HG03442 (cell line): ENCODE results near the gene SLC17A2.

Experiments used
- ATAC-seq: cut with Tn5 transposase; IDR thresholded peaks from one replicate; pipeline ENCODE4 v1.9.1; 2021; ENCODE audit warnings: mild to moderate bottlenecking, moderate library complexity; ENCODE audit not compliant: unreplicated experiment

The SLC17A2 gene

DNA sequence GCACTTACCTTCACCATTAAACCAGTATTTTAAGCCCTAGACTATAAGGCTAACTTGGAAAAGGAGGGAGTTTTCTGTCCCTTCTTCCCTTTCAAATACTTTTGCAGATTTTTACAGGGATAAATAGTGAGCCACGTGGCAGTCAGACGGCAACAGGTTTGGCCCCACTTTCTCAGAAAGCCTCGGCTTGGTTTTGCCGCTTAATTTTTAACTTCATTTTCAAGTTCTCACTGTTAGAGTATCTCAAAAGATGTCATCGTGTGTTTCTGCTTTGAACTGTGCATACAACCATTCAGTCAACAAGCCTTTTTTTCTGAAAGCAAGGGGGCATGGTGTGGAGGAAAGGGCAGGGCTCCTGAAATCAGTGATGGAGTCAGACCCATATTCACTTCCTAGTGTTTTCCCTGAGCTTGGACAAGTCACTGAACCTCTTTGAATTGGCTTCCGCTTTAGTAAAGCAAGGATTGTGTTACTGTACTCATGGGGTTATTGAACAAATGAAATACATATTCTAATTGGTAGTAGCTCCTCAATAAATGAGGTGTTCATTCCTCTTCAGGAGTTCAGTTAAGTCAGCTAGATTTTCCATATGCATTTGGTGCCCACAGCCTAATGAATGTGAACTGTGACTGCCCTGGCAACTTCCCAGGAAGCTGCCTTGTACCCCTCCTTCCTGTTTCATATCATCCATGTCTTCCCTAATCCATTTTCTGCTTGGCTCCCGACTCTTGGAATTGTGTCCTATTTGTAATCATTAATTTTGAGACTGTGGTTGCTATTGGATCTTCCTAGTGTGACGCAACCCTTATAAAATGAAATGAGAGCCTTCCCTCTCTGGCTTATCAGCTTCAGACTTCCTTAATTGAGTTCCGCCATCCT lies at the start of gene SLC17A2:
Gene SLC17A2 (minus strand): TSS at position 160 of the 879 bp plus-strand sequence. CDS start 4,895 bp downstream, outside the sequence.
- ATAC-seq: no peak

DNA sequence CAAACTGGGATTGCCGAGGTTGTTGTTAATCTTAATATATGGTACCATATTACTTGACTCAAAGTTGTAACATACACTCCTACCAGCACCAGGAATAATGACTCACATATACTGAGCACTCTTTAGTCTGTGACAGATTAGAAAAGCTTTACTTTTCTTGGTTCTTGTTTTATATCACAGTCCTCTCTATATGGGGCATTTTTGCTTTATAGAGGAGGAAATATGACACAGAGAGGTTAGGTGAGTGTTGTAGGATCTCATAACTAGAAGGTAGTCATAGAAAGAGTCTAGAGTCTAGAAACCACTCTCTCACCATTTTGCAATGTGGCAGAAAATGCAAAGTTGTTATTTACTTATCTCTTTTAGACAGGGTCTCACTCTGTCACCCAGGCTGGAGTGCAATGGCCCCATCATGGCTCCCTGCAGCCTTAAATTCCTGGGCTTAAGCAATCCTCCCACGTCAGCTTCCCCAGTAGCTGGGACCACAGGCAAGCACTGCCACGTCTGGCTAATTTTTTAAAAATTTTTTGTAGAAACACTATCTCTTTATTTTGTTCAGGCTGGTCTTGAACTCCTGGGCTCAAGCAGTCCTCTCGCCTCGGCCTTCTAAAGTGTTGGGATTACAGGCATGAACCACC lies 45.6 kb upstream of the SLC17A2 start:
- ATAC-seq: no peak

- ATAC-seq: no peak
Observed at GRCh38 chr6:25973923-25974555, 43.5 kb upstream of the SLC17A2 start.

GRCh38 chr6:25972902-25973301 lies 42.4 kb upstream of the SLC17A2 start:
- ATAC-seq: no peak

- ATAC-seq: no peak
Observed at GRCh38 chr6:25972128-25972527, 41.6 kb upstream of the SLC17A2 start.

DNA sequence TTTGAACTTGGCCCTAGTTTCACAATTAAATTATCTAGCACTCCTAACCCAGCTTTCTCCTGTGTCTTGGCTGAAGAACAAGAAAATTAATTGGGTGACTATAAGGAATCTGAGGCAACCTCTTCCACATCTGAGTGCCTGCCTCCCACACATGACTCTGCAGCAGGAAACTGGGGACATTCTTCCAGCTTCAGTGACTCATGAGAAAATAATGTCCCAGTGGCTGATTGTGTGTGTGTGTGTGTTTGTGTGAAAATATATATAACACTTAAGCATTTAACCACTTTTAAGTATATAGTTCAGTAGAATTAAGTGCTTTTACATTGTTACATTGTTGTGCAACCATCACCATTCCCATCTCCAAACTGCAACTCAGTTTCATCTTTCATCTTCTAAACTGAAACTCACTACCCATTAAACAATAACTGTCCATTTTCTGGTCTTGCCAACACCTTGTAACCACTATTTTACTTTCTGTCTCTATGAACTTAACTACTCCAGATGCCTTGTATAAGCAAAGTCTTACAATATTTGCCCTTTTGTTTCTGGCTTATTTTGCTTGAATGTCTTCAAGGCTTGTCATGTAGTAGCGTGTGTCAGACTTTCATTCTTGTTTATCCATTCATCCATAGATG lies 40.8 kb upstream of the SLC17A2 start:
- ATAC-seq: no peak

GRCh38 chr6:25968769-25969168 lies 38.3 kb upstream of the SLC17A2 start:
- no peak for ATAC-seq

GRCh38 chr6:25966711-25967110 lies 36.2 kb upstream of the SLC17A2 start:
- ATAC-seq: no peak

DNA sequence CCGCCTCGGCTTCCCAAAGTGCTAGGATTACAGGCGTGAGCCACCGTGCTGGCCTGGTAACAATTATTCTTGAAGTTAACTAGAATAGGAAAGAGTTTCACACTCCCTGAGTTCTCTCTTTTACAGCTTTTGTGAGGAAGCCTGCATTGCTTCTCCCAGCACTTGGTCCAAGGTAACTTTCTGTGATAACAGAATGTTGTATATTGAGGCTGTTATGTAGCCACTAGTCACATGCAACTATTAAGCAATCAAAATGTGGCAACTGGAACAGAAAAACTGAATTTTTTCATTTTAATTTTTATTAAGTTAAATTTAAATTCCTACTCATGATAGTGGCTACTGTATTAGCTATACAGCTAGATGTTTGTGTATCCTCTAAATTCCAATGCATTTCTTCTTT lies 34.6 kb upstream of the SLC17A2 start:
- ATAC-seq: no peak

- ATAC-seq: no peak
Observed at GRCh38 chr6:25963426-25964123, 33.1 kb upstream of the SLC17A2 start.

- ATAC-seq: peak; percentile 77
Observed at GRCh38 chr6:25962149-25963127, 31.9 kb upstream of the SLC17A2 start, which contains the start of gene TRIM38. TSS of gene TRIM38 (plus strand) at chr6:25962802. CDS start at chr6:25966523, 3,721 bp downstream.

DNA sequence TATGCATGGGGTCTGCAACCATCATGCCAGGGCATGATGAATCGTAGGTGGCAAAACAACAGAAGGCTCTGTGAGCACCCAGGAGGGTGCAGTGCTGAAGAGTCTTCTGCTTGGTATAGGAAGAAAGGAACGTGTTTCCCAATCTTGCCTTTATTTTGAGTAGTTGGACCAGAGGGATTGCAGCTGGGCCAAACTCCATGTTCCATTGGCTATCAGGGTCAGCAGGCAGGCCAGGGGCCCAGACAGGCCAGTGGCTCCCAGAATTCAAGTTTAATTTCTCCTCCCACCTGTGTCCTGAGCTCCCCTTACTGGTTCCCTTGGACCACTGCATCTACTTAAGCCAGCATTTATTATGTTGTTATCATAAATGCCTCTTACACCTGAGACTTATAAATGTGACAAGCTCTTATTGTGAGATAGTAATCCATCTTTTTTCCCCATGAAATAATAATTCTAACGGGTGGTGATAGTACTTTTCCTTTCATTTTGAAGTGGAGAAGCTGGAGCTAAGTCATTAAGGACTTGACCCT lies 31.2 kb upstream of the SLC17A2 start:
- no peak for ATAC-seq

DNA sequence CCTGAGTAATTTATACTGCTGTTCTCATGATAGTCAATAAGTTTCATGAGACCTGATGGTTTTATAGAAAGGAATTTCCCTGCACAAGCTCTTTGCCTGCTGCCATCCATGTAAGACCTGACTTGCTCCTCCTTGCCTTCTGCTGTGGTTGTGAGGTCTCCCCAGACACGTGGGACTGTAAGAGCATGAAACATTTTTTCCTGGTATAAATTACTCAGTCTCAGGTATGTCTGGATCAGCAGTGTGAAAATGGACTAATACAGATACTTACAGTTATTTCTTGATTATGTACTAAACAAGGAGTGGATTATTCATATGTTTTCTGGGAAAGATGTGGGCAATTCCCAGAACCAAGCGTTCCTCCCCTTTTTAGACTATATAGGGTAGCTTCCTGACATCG lies 30.2 kb upstream of the SLC17A2 start:
- ATAC-seq: no peak

DNA sequence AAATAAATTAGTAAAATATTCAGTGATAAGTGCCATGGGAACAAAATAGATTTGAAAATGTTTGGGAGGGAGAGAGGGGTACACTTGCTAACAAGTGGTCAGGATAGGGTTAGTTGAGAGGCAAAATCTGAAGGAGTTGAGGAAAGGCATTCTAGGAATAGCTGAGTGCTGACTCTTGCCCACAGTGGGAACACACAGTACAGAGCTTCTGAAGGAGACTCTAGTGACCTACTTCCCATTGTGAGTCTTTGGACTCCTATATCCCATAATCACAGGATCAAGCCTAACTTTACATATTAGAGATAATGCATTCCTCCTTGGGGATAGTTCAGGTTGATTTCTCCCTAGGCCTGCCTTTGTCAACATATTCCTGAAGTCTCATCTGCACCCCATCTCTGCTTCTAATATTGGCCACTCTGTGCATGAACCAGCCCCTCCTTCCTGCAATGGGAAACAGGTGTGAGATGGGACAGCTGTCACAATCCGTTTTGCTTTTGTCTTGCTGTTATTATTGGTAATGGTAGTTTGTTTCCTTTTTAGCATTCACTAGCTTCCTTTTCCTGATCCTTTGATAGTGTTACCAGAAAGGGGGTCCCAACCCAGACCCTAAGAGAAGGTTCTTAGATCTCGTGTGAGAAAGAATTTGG lies 29.5 kb upstream of the SLC17A2 start:
- no peak for ATAC-seq

DNA sequence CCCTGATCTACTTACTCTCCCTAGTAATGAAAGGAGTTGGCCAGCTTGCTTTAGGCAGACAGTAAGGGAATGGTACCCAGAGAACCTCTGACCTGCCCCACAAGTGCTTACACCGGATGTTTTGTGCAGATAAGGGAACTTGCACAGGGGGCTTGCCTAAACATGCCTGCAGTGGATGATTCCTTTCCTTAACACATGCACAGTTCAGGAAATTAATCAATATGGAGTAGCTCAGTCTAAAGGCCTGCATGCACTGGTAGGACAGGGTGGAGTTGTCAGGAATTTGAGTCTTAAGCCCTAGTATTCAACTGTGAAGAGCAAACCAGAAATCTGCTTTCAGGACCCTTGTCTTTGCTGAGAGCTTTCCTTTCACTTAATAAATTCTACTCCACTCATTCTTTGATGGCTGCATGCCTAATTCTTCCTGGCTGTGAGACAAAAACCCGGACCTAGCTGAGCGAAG lies 28.2 kb upstream of the SLC17A2 start:
- ATAC-seq: no peak

DNA sequence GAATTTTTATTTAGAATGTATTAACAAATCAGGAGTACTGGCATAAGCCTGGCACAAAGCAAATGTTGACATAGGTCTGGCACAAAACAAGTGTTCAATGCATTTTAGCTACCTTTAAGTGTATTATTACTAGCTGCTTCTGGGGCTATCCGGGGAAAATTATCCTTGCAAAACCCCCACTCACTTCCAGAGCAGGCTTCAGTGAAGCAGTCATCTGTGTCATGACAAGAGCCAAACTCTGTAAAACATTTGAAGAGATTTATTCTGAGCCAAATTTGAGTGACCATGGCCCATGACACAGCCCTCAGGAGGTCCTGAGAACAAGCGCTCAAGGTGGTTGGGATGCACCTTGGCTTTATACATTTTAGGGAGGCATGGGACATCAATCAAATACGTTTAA lies 25.7 kb upstream of the SLC17A2 start:
- no peak for ATAC-seq

DNA sequence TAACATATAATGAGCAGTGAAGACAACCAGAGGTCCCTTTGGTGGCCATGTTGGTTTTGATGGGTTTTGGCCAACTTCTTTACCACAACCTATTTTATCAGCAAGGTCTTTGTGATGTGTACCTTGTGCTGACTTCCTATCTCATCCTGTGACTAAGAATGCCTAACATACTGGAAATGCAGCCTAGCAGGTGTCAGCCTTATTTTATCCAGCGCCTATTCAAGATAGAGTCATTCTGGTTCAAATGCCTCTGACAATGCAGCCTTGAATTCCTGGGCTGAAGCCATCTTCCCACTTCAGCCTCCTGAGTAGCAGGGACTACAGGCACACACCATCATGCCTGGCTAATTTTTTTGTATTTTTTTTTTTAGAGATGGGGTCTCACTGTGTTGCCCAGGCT lies 24.3 kb upstream of the SLC17A2 start:
- ATAC-seq: no peak

- ATAC-seq: no peak
Observed at GRCh38 chr6:25953733-25954132, 23.2 kb upstream of the SLC17A2 start.

DNA sequence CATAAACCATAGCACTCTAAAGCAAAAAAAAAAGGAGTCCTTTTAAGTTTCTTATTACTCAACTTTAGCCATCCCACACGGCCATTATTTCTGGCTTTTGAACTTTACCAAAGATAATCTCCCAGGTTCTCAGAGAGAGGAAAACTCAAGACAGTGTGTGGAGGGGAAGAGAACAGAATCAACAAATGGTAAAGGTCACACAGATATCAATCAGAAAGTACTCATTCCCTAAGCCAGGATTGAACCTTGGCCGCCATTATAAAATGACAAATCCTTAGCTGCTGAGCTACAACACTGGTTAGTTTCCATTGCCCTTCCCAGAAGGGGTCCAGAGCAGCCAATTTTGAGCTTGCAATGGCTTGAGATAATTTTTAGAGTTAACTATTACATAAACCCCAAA lies 22.0 kb upstream of the SLC17A2 start:
- ATAC-seq: no peak
